HG03139 (cell line): ENCODE data around the gene SMIM43.
"Not testable (repeated sequence)": the region's sequence is repeated elsewhere in the genome, so short reads cannot be mapped to it uniquely, and the experiment has no call there.

ENCODE experiments used
- ATAC-seq: cut with Tn5 transposase; IDR thresholded peaks from one replicate; pipeline ENCODE4 v1.9.1; 2021; ENCODE audit not compliant: unreplicated experiment

SMIM43 gene

DNA sequence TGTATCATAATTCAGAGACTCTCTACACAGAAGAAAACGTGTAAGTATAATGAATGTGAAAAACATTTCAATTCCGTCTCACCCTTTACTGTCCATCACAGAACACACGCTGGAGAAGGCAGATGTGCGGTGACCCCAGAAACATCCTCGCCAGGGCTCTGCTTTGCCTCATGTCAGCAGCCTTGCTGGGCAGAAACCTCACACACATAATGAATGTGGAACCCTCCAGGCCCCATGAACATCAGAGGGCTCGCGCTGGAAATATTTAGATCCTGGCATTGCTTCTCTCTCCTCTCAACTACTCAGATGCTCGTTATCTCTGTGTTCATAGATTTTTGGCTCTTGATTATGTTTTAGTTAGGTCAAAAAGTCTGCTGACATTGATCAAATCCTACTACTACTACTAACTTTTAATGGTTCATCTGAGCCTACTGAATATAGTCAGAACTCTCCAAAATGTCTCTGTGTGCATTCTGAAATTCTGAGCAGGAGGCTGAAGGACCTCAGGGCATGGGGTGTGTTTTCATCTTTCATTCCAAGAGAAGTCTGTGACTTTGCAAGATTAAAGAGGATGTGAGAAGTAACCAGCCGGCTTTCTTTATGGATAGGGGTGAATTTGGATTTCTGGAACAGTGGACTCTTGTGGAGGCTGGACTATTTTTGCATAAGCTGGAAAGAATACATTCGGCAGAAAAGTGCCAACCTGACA is 27.0 kb downstream of the SMIM43 start:
- ATAC-seq = no peak

DNA sequence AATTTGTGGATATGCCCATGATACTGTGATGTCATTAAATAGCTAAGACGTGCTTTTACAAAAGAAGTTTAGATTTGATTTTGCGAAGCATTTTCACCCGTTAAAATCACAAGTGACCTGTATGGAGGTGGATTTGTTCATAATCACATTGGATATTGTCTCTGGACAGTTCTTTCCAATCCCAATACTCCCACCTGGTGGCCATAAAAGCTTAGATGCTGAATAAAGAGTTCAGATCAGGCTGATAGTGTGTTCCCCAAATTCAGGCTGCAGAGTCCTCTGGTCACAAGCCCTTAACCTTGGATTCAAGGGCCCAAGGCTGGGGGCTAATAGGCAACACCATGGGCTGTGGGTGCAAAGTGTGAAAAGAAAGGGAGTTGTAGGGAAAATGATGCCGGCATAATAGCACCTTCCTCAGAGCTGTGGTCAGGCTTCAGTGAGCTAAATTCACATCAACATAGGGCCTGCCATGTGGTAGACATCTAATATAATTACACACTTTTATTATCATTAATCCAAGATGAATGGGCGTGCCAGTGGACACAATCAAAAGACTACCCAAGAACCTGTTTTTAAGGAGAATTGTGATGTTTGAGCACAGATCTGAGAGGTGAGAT is 28.1 kb downstream of the SMIM43 start:
- no peak for ATAC-seq

DNA sequence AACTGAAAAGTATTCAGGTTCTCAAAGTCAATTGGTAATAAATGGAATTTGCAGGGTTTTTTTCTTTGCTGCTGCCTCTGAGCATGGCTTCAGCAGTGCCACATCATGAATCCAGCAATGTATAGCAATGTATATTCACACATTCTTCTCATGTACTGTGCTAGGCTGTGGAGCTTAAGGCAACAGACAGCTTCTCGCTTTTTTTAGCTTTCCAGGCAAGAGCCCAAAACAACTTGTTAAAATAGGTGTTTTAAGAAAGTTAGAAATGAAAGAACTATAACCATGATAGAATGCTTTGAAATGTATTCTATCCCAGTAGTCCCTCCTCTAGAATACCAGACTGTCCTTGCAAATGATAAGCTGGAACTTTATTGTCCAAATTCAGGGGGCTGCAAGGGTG is 30.4 kb downstream of the SMIM43 start:
- ATAC-seq = no peak

DNA sequence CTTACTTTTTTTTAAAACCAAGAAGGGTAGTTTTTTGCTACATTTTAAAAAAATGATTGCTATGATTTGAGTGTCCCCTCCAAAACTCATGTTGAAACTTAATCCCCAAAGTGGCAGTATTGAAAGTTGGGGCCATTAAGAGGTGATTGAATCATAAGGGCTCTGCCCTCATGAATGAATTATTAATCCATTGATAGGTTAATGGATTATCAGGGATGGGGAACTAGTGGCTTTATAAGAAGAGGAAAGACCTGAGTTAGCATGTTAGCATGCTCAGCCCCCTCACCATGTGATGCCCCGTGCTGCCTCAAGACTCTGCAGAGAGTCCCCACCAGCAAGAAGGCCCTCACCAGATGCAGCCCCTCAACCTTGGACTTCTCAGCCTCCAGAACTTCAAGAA is 31.0 kb downstream of the SMIM43 start:
- ATAC-seq = no peak

DNA sequence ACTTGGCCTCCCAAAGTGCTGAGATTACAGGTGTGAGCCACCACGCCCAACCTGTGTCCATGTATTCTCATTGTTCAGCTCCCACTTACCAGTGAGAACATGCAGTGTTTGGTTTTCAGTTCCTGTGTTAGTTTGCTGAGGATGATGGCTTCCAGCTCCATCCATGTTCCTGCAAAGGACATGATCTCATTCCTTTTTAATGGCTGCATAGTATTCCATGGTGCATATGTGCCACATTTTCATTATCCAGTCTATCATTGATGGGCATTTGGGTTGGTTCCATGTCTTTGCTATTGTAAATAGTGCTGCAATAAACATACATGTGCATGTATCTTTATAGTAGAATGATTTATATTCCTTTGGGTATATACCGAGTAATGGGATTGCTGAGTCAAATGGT is 35.2 kb downstream of the SMIM43 start:
- not testable (repeated sequence) for ATAC-seq

DNA sequence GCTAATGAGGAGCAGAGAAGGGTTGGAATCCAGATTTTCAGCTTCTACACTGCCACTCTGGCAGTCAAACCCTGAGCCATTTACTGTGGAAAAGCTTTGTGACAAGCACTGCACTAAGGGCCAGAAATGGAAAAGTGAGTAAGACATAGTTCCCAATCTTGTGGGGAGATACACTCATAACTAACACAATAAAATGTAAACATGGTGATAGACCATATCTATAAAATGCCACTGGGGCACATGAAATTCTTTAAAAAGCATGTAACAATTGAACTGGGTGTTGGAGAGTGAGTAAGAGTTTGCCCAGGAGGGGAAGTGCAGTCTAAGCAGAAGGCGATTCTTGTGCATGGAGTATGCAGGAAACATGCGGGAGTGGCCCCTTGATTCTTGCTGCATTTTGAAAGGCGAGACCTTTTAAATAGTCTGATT is 36.2 kb downstream of the SMIM43 start:
- ATAC-seq = no peak

DNA sequence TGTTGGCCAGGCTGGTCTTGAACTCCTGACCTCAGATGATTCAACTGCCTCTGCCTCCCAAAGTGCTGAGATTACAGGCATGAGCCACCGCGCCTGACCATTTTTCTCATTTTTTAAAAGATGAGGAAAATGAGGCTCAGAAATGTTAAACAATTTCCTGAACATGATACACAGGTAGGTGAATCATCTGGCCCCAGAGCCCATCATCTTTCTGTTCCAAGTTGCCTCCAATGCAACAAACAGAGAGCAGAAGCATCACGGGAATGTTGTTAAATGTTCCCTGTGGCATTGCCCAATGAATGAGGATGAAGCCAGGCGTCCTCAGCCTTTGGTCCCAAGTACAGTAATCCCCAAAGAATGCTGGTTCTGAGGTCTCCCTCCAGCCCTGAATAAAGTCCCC is 36.9 kb downstream of the SMIM43 start:
- no peak for ATAC-seq

DNA sequence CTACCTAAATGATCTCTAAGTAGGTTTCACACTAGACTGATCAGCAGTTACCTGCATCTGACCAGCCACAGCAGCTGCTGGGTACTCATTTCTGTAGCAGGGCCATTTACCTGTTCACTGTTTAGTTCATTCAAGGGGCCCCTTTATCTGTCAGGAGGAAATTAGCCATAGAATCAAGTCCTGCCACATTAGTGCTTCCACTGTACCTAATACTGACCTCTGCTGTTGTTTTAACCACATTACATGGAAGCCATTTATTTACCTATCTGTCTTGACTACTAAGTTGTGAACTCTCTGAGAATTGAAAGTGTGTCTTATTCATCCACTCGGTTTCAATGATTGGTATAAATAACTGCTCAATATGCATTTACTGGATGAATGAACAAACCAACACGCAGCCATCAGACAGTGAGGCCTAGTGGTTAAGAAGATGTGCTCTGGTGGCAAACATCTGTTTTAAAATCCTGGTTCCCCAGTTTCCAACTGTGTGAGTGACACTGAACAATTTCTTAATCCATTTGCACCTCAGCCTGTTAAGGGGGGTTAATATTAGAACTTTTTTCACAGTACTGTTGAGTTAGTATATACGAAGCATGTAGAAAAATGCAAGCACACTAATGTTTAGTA is 38.2 kb downstream of the SMIM43 start:
- peak; percentile 95 for ATAC-seq

DNA sequence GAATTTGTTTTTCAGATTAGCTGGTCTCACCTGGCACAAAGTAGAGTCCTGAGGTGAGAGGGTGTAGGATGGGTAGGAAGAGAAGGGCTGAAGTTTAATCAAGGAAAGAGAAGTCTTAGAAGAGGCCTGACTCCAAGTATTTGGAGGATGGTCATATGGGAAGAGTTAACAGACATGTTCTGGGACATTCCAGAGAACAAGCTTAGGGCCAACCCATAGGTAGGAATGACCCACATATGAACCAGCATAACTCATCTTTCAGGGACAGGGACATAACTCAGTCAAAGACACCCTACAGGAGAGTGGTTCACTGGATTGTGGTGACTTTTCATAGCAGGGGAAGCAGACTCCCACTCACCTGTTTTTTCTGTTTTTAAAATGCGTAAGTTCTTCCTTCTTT is 40.3 kb downstream of the SMIM43 start:
- no peak for ATAC-seq

DNA sequence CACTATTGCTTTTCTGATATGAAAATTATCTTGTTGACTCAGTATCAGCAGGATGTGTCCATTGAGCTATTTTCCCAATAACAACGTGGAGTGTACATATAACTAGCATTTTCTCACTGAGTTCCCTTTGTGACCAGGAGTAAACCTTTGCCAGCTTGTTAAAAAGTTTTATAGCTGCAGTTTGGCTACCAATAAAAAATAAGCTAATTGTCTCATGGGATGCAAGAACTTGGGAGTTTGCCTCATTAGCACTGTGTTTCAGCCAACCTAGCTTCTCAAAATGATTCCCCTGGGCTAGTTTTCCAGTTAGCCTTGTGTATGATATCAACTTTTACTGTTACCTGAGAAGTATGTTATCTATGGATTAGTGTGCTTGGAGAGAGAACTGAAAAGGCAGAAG is 43.3 kb downstream of the SMIM43 start:
- no peak for ATAC-seq

DNA sequence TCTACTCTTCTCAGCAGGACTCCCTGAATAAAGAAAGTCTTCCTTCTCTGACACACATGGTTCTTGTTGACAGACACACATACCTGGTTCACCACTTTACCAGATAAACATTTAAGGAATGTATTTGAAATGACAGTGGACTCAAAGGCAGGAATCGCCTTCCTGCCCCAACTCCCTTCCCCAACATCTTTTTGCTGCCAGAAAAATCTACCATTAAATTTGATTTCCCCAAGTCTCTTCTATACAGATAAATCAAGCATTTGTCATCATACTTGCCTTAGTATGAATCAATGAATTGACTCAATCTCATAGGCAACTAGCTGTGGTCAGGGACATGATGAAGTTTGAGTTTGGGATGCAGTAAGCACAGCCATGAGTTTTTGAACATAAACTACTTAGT is 44.9 kb downstream of the SMIM43 start:
- ATAC-seq = no peak

DNA sequence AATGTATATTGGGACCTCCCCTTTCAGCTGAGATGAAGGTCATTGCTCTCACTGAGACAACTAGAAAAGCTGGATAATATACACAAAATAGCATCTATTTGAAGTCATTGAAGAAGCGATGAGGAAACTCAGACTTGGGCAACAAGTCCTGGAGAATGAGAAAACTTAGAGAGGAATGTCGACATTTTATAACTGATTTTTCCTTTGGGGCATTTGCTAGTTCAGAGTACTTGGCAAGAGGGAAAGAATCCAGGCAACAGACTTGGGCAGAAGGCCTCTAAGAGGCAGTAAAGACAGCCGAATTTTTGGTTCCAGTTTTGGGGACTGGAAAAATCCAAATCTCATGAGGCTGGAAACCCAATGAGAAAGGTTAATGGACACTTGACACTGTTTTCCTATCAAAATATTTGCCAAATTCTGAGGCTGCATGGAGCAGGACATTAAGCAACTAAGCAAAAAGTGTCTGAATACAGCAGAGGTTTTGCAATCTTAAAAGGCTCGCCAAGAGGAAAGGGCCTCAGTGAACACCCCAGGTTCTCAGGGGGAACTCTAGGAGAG is 47.2 kb downstream of the SMIM43 start:
- ATAC-seq = no peak

DNA sequence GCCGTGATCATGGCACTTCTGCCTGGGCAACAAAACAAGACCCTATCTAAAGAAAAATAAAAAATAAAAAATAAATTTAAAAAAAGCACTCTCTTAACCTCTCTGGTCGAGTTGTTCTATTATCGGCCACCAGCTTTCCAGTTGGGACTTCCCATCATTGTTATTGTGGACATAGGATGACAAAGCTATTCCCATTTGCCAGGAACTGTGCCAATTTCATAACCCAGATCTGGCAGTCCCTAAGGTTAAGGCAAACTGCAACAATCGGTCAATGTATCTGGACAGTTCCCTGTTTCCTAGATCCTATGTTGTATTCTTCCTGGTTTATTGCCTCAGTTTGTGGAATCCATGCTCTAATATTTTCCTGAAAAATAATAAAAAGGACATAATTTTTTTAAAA is 50.4 kb downstream of the SMIM43 start:
- no peak for ATAC-seq

DNA sequence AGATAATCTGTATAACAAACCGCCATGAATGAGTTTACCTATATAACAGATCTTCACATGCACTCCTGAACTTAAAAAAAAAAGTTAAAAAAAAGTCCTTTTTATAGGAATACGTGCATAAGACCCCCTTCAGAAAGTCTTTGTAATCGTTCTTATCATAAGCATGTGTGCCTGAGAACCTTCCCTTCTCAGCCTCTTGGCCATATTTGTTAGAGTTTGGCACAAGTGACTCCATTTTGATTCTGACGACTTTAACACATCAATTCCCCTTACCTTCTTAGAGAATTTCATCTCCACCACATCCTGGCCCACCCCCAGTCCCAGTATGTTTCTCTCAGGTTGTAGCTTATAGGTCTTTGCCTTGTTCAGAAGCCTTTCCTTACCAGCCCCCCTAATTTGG is 52.2 kb downstream of the SMIM43 start:
- no peak for ATAC-seq

DNA sequence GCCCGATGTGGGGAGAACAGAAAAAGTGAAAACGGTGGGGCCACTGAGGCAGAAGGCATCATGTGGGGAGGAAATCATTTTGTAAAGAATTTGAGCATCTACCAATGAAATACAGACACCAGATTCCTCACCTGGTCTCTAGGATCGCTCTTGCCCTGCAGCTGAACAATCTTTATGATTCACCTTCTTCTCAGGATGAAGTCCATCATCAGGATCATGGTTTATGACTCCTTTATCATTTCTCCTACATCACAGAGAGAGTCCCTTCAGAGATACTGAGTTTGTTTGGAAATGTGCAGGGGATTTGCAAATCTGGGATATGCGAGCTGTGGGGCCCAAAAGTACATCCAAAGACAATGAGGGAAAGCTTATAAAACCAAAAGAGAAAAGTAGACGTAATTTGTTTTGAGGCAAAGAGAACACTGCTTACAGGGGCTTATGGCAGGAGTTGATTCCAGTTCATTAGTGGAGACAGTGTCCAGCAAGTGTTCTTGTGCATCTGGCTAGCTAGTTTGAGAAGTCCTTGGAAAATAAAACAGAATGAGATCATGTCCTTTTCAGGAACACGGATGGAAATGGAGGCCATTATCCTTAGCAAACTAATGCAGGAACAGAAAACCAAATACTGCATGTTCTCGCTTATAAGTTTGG is 52.8 kb downstream of the SMIM43 start:
- ATAC-seq = peak; percentile 4

DNA sequence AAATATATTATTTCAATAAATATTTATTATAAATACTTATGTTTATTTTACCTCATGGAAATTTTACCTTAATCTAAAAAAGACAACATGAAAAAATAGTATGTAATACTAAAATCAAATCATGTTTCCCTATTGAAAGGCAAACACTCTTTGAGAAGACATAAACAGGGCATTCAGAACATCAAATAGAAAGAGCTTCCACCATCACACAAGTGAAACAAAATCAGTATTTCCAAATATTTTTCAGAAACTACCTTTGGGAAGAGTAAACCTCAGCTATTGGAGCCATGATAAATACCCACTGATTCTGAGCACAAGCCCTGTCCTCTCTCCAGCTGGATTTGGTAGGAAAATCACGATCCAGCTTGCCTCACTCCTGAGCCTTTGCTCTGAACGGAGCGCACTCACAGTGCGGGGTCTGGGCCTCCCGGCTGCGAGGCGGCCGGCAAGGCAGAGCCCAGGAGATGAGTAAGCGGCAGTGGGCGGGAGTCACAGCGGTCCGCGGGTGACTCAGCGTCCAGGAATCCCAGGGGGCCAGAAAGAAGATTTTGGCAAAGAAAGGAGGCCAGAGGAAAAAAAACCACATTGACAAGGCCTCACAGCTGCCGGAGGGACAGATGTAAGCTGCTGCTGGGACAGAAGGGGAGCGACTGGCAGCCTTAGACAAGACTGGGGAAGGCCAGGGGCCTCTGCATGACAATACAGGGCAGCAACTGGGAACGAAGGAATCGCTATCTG is 53.5 kb downstream of the SMIM43 start:
- peak; percentile 87 for ATAC-seq

DNA sequence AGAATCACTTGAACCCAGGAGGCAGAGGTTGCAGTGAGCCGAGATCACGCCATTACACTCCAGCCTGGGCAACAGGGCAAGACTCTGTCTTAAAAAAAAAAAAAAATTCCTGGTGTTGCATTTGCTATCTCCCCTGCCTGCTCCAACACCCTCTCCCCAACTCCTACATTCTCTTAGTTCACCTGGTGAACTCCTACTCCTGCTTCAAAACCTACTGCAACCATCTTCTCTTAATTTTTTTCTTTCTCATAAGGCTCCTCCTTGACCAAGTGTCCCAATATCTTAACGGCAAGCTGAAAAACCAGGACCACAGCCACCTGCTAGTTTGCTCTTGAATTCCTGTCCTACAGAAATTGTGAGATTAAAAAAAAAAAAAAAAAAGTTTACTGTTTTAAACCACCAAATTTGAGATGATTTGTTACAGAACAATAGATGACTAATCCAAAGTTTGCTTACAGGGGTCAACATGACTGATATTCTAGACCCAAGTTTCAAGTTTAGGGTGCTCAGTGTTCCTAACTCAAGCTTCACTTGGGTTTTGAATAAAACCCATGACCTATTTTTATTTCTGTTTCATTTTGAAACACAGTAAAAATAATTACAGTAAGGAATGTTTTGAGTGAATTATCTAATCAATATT is 55.1 kb downstream of the SMIM43 start:
- ATAC-seq = no peak
